ENCODE data around the gene ZBTB16.

ZBTB16 gene

GRCh38 chr11:114036958-114037357 is 22.6 kb upstream of the ZBTB16 start:
- no peak for TF ChIP-seq ZNF473 (tag by site-specific recombination; IDR thresholded peaks at IDR 0.05)
- TF ChIP-seq ZNF664 (tag by site-specific recombination; IDR thresholded peaks at IDR 0.05) = peak; percentile 71; the same call in 1 of the 2 replicates
- Histone ChIP-seq H3K27ac (ENCODE audit: extremely low read depth, low read depth, low read length) (no peak overlapping the region; the same call in 1 of the 2 replicates), H3K9me3 (ENCODE audit: control insufficient read depth, insufficient read depth, low read depth, low read length) (no peaks in the 10 kb centered on the region), H3K4me3 (ENCODE audit: low read depth, low read length) (no peak overlapping the region), H3K4me1 (ENCODE audit: control insufficient read depth, insufficient read depth, low read length) (0 out of 2 replicates have a peak, but pooled peaks cover 5% of the 10 kb centered on the region), H3K36me3 (ENCODE audit: control insufficient read depth in 2 of 2, insufficient read depth in 1 of 2, low read length in 2 of 2) (no peaks in the 10 kb centered on the region)
- ChIA-PET CTCF (interaction anchor here (0.6 to 5.7 kb wide), 13 partner anchors 8 to 238 kb away, joined by 3 to 86 read pairs (median 4); partner anchors contain the start of genes HTR3B and ZBTB16), POLR2A (no interaction called here)

GRCh38 chr11:114039551-114039950 is 20.0 kb upstream of the ZBTB16 start:
- H3K4me1 ChIP-seq (ENCODE audit: control insufficient read depth, insufficient read depth, low read length) = 0 out of 2 replicates have a peak, but pooled peaks cover 5% of the 10 kb centered on the region
- TF ChIP-seq WT1 (tag by site-specific recombination; IDR thresholded peaks at IDR 0.05) (peak; percentile 39; the same call in 1 of the 2 replicates), ZNF426 (tag by site-specific recombination; IDR thresholded peaks at IDR 0.05) (0 out of 2 replicates have a peak, but pooled peaks have one; percentile 8), ZNF10 (tag by site-specific recombination; IDR thresholded peaks at IDR 0.05) (no peak), ZNF169 (tag by site-specific recombination; IDR thresholded peaks at IDR 0.05) (no peak)
- H3K9me3 ChIP-seq (ENCODE audit: control insufficient read depth, insufficient read depth, low read depth, low read length) = no peaks in the 10 kb centered on the region
- ChIA-PET POLR2A (interaction anchor here (0.6 kb wide), 1 partner anchor 21 kb away, joined by 3 read pairs; no protein-coding TSS in a partner anchor), CTCF (interaction anchor here (0.6 to 2.8 kb wide), 7 partner anchors 12 to 222 kb away, joined by 3 to 22 read pairs (median 3); no protein-coding TSS in a partner anchor)
- H3K4me3 ChIP-seq (ENCODE audit: low read depth, low read length) = no peak overlapping the region
- H3K36me3 ChIP-seq (ENCODE audit: control insufficient read depth in 2 of 2, insufficient read depth in 1 of 2, low read length in 2 of 2) = no peaks in the 10 kb centered on the region
- no peak overlapping the region for H3K27ac ChIP-seq (ENCODE audit: extremely low read depth, low read depth, low read length)

GRCh38 chr11:114040706-114041211 is 18.8 kb upstream of the ZBTB16 start:
- Histone ChIP-seq H3K9me3 (ENCODE audit: control insufficient read depth, insufficient read depth, low read depth, low read length) (no peaks in the 10 kb centered on the region), H3K36me3 (ENCODE audit: control insufficient read depth in 2 of 2, insufficient read depth in 1 of 2, low read length in 2 of 2) (no peaks in the 10 kb centered on the region), H3K4me3 (ENCODE audit: low read depth, low read length) (no peak overlapping the region), H3K4me1 (ENCODE audit: control insufficient read depth, insufficient read depth, low read length) (0 out of 2 replicates have a peak, but pooled peaks cover 5% of the 10 kb centered on the region), H3K27ac (ENCODE audit: extremely low read depth, low read depth, low read length) (peak overlapping the region; percentile 47)
- CTCF ChIA-PET = interaction anchor here (0.6 to 2.8 kb wide), 3 partner anchors 14 to 221 kb away, joined by 4 to 10 read pairs (median 5); no protein-coding TSS in a partner anchor
- POLR2A ChIA-PET = interaction anchor here (0.6 kb wide), 1 partner anchor 11 kb away, joined by 4 read pairs; no protein-coding TSS in a partner anchor
- no peak for TF ChIP-seq ZNF621 (tag by site-specific recombination; IDR thresholded peaks at IDR 0.05)
- 0 out of 2 replicates have a peak, but pooled peaks have one; percentile 42 for TF ChIP-seq ZNF629 (tag by site-specific recombination; IDR thresholded peaks at IDR 0.05)
- TF ChIP-seq TCF7L2 (IDR thresholded peaks at IDR 0.05; ENCODE audit: borderline replicate concordance, low read depth, low read length) = peak; percentile 94
- TF ChIP-seq IKZF3 (tag by site-specific recombination; IDR thresholded peaks at IDR 0.05) = peak; percentile 88
- TF ChIP-seq ZNF311 (tag by site-specific recombination; IDR thresholded peaks at IDR 0.05; ENCODE audit: borderline replicate concordance) = no peak
- TF ChIP-seq, protein P1, sequence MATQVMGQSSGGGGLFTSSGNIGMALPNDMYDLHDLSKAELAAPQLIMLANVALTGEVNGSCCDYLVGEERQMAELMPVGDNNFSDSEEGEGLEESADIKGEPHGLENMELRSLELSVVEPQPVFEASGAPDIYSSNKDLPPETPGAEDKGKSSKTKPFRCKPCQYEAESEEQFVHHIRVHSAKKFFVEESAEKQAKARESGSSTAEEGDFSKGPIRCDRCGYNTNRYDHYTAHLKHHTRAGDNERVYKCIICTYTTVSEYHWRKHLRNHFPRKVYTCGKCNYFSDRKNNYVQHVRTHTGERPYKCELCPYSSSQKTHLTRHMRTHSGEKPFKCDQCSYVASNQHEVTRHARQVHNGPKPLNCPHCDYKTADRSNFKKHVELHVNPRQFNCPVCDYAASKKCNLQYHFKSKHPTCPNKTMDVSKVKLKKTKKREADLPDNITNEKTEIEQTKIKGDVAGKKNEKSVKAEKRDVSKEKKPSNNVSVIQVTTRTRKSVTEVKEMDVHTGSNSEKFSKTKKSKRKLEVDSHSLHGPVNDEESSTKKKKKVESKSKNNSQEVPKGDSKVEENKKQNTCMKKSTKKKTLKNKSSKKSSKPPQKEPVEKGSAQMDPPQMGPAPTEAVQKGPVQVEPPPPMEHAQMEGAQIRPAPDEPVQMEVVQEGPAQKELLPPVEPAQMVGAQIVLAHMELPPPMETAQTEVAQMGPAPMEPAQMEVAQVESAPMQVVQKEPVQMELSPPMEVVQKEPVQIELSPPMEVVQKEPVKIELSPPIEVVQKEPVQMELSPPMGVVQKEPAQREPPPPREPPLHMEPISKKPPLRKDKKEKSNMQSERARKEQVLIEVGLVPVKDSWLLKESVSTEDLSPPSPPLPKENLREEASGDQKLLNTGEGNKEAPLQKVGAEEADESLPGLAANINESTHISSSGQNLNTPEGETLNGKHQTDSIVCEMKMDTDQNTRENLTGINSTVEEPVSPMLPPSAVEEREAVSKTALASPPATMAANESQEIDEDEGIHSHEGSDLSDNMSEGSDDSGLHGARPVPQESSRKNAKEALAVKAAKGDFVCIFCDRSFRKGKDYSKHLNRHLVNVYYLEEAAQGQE (tag by site-specific recombination; IDR thresholded peaks at IDR 0.05) = no peak
- TF ChIP-seq, protein P2, sequence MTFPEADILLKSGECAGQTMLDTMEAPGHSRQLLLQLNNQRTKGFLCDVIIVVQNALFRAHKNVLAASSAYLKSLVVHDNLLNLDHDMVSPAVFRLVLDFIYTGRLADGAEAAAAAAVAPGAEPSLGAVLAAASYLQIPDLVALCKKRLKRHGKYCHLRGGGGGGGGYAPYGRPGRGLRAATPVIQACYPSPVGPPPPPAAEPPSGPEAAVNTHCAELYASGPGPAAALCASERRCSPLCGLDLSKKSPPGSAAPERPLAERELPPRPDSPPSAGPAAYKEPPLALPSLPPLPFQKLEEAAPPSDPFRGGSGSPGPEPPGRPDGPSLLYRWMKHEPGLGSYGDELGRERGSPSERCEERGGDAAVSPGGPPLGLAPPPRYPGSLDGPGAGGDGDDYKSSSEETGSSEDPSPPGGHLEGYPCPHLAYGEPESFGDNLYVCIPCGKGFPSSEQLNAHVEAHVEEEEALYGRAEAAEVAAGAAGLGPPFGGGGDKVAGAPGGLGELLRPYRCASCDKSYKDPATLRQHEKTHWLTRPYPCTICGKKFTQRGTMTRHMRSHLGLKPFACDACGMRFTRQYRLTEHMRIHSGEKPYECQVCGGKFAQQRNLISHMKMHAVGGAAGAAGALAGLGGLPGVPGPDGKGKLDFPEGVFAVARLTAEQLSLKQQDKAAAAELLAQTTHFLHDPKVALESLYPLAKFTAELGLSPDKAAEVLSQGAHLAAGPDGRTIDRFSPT (tag by site-specific recombination; IDR thresholded peaks at IDR 0.05) = peak; percentile 52; the same call in 1 of the 2 replicates
- TF ChIP-seq ZBTB17 (tag by site-specific recombination; IDR thresholded peaks at IDR 0.05) = peak; percentile 56
- TF ChIP-seq, protein P3, sequence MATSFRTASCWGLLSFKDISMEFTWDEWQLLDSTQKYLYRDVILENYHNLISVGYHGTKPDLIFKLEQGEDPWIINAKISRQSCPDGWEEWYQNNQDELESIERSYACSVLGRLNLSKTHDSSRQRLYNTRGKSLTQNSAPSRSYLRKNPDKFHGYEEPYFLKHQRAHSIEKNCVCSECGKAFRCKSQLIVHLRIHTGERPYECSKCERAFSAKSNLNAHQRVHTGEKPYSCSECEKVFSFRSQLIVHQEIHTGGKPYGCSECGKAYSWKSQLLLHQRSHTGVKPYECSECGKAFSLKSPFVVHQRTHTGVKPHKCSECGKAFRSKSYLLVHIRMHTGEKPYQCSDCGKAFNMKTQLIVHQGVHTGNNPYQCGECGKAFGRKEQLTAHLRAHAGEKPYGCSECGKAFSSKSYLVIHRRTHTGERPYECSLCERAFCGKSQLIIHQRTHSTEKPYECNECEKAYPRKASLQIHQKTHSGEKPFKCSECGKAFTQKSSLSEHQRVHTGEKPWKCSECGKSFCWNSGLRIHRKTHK (tag by site-specific recombination; IDR thresholded peaks at IDR 0.05) = no peak
- TF ChIP-seq, protein P4, sequence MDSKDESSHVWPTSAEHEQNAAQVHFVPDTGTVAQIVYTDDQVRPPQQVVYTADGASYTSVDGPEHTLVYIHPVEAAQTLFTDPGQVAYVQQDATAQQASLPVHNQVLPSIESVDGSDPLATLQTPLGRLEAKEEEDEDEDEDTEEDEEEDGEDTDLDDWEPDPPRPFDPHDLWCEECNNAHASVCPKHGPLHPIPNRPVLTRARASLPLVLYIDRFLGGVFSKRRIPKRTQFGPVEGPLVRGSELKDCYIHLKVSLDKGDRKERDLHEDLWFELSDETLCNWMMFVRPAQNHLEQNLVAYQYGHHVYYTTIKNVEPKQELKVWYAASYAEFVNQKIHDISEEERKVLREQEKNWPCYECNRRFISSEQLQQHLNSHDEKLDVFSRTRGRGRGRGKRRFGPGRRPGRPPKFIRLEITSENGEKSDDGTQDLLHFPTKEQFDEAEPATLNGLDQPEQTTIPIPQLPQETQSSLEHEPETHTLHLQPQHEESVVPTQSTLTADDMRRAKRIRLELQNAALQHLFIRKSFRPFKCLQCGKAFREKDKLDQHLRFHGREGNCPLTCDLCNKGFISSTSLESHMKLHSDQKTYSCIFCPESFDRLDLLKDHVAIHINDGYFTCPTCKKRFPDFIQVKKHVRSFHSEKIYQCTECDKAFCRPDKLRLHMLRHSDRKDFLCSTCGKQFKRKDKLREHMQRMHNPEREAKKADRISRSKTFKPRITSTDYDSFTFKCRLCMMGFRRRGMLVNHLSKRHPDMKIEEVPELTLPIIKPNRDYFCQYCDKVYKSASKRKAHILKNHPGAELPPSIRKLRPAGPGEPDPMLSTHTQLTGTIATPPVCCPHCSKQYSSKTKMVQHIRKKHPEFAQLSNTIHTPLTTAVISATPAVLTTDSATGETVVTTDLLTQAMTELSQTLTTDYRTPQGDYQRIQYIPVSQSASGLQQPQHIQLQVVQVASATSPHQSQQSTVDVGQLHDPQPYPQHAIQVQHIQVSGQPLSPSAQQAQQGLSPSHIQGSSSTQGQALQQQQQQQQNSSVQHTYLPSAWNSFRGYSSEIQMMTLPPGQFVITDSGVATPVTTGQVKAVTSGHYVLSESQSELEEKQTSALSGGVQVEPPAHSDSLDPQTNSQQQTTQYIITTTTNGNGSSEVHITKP (tag by site-specific recombination; IDR thresholded peaks at IDR 0.05) = peak; percentile 73
- 0 out of 2 replicates have a peak, but pooled peaks have one; percentile 22 for TF ChIP-seq ZNF692 (tag by site-specific recombination; IDR thresholded peaks at IDR 0.05)

Data from HEK293 (cell line).